CD14-positive monocyte (primary cell): ENCODE results near the gene HTR5A. TPM values are rescaled to one million over a fixed set of nuclear protein-coding genes. Genes with fewer than 3 reads are reported as not detected.

Source experiments
- DNase-seq, 3 donors: peaks; one replicate each; pipeline ENCODE4 v3.0.0-alpha.2; 2011 to 2022
- H2AFZ ChIP-seq: 2 replicates; pipeline ENCODE4 v1.6.0; 2012; ENCODE audit warnings: mild to moderate bottlenecking, low read depth, low read length, inconsistent platforms; ENCODE audit not compliant: insufficient read depth, poor library complexity, severe bottlenecking
- H3K27ac ChIP-seq, 2 donors: 1 replicate in 1 of 2; 2 replicates in 1 of 2; pipeline ENCODE4 v1.5.1; 2012 to 2013; ENCODE audit warnings: low read length in 2 of 2, control low read depth in 1 of 2, inconsistent platforms in 1 of 2, low read depth in 1 of 2, mild to moderate bottlenecking in 1 of 2
- H3K27me3 ChIP-seq, 2 donors: one replicate each; pipeline versions ENCODE4 v1.6.0 to v1.6.1; 2011 to 2013; ENCODE audit warnings: low read length in 2 of 2; ENCODE audit not compliant: control insufficient read depth in 2 of 2, insufficient read depth in 2 of 2
- H3K36me3 ChIP-seq, 2 donors: replicated peaks in 1 of 2; 1 replicate in 1 of 2; 2 replicates in 1 of 2; pipeline versions ENCODE4 v1.5.1 to v1.6.1; 2012 to 2013; ENCODE audit warnings: low read length in 2 of 2, control low read depth in 1 of 2, inconsistent platforms in 1 of 2, mild to moderate bottlenecking in 1 of 2; ENCODE audit not compliant: insufficient read depth in 2 of 2, control insufficient read depth in 1 of 2
- H3K4me1 ChIP-seq, 2 donors: 1 replicate in 1 of 2; 2 replicates in 1 of 2; pipeline versions ENCODE4 v1.5.1 to v1.6.1; 2012 to 2013; ENCODE audit warnings: low read length in 2 of 2, control low read depth in 1 of 2, inconsistent platforms in 1 of 2, mild to moderate bottlenecking in 1 of 2, moderate library complexity in 1 of 2; ENCODE audit not compliant: insufficient read depth in 2 of 2, control insufficient read depth in 1 of 2
- H3K4me2 ChIP-seq: replicated peaks from 2 replicates; pipeline ENCODE3; 2012; ENCODE audit warnings: low read length, moderate library complexity, mild to moderate bottlenecking; ENCODE audit not compliant: poor library complexity, severe bottlenecking; ENCODE audit errors: extremely low read depth
- H3K4me3 ChIP-seq, 3 experiments: fragments of 200-600 bp in 1 of 3; sonication (generic) in 1 of 3; replicated peaks in 1 of 3; 1 replicate in 2 of 3; 2 replicates in 1 of 3; pipeline ENCODE4 v1.5.1; 2011 to 2013; ENCODE audit warnings: low read length in 3 of 3, mild to moderate bottlenecking in 3 of 3, control low read depth in 2 of 3, low read depth in 2 of 3, inconsistent platforms in 1 of 3, moderate library complexity in 1 of 3
- H3K79me2 ChIP-seq: 2 replicates; pipeline ENCODE4 v1.6.0; 2012; ENCODE audit warnings: mild to moderate bottlenecking, control low read depth, inconsistent platforms, low read length, moderate library complexity; ENCODE audit not compliant: insufficient read depth
- H3K9ac ChIP-seq: 2 replicates; pipeline ENCODE4 v1.6.0; 2017; ENCODE audit warnings: low read length, mild to moderate bottlenecking; ENCODE audit not compliant: insufficient read depth, poor library complexity, severe bottlenecking
- H3K9me3 ChIP-seq, 2 donors: replicated peaks in 1 of 2; 1 replicate in 1 of 2; 2 replicates in 1 of 2; pipeline versions ENCODE4 v1.5.1 to v1.6.1; 2012 to 2013; ENCODE audit warnings: low read length in 2 of 2, control low read depth in 1 of 2; ENCODE audit not compliant: control insufficient read depth in 1 of 2, insufficient read depth in 1 of 2
- H4K20me1 ChIP-seq: 2 replicates; pipeline ENCODE4 v1.6.0; 2012; ENCODE audit warnings: mild to moderate bottlenecking, low read length, control low read depth, moderate library complexity; ENCODE audit not compliant: insufficient read depth
- H3K27ac Mint-ChIP-seq, 7 donors: one replicate each; pipeline ENCODE4 v1.8.0; 2020; ENCODE audit warnings: mild to moderate bottlenecking in 7 of 7, mixed read lengths in 7 of 7, moderate library complexity in 6 of 7, inconsistent platforms in 2 of 7
- H3K27me3 Mint-ChIP-seq, 3 donors: one replicate each; pipeline ENCODE4 v1.8.0; 2021 to 2022; ENCODE audit warnings: low read depth in 3 of 3, mild to moderate bottlenecking in 3 of 3, mixed read lengths in 3 of 3, moderate library complexity in 3 of 3, inconsistent platforms in 1 of 3
- H3K36me3 Mint-ChIP-seq, 2 donors: one replicate each; pipeline ENCODE4 v1.8.0; 2020; ENCODE audit warnings: mixed read lengths in 2 of 2, inconsistent platforms in 1 of 2, mild to moderate bottlenecking in 1 of 2
- H3K4me1 Mint-ChIP-seq: one replicate; pipeline ENCODE4 v1.8.0; 2020; ENCODE audit warnings: mild to moderate bottlenecking, mixed read lengths
- H3K4me3 Mint-ChIP-seq, 2 donors: one replicate each; pipeline ENCODE4 v1.8.0; 2020; ENCODE audit warnings: mild to moderate bottlenecking in 2 of 2, mixed read lengths in 2 of 2, moderate library complexity in 1 of 2
- H3K9me3 Mint-ChIP-seq, 7 donors: one replicate each; pipeline ENCODE4 v1.8.0; 2020 to 2022; ENCODE audit warnings: mixed read lengths in 7 of 7, mild to moderate bottlenecking in 6 of 7, moderate library complexity in 6 of 7, inconsistent platforms in 2 of 7
- WGBS: methylation state at CpG from one replicate; pipeline ENCODE4 v1.1.5; 2013; ENCODE audit warnings: missing lambda C conversion rate; ENCODE audit not compliant: insufficient coverage; 5-methylcytosine and 5-hydroxymethylcytosine counted together
- intact Hi-C, 2 donors: fragments of 100-400 bp; cut with micrococcal nuclease; formaldehyde crosslinking; loops; one replicate each; pipeline versions ENCODE4 v1.15.0 to v1.15.1; 2023
- polyA minus RNA-seq: library from RNA; depleted of rRNA, polyadenylated mRNA; stranded (reverse); fragments of >200 nt; gene quantifications from 2 replicates; pipeline ENCODE4 v1.2.3, GENCODE V29; 2012
- polyA plus RNA-seq, 3 donors: library from polyadenylated mRNA; depleted of rRNA in 1 of 3; unstranded in 2 of 3; stranded (reverse) in 1 of 3; fragments of 300-500 nt in 2 of 3; fragments of >200 nt in 1 of 3; fragmentation: Illumina TruSeq in 2 of 3; gene quantifications; 1 replicate in 2 of 3; 2 replicates in 1 of 3; pipeline ENCODE4 v1.2.3, GENCODE V29; 2012 to 2021
- total RNA-seq, 12 experiments: library from RNA in 1 of 12; stranded (reverse) in 1 of 12; fragments of 120-200 nt in 1 of 12; gene quantifications; one replicate each; pipeline ENCODE4 v1.2.4 and lab custom pipeline; 2013 to 2026; ENCODE audit warnings: mixed read lengths in 6 of 12, inconsistent platforms in 1 of 12
- TF ChIP-seq, protein P1 (sequence below): fragments of 200-600 bp; IDR thresholded peaks from one replicate; pipeline ENCODE4 v1.8.0; 2022; ENCODE audit warnings: antibody characterized with exemption, mild to moderate bottlenecking

The HTR5A gene
- total RNA-seq (2013) = not detected
- polyA plus RNA-seq (not detected), polyA minus RNA-seq (not detected in 2 replicates), total RNA-seq (lab: John Stamatoyannopoulos, UW) (0 to 1.1 (median 0.05) reads per million in 11 experiments)

DNA sequence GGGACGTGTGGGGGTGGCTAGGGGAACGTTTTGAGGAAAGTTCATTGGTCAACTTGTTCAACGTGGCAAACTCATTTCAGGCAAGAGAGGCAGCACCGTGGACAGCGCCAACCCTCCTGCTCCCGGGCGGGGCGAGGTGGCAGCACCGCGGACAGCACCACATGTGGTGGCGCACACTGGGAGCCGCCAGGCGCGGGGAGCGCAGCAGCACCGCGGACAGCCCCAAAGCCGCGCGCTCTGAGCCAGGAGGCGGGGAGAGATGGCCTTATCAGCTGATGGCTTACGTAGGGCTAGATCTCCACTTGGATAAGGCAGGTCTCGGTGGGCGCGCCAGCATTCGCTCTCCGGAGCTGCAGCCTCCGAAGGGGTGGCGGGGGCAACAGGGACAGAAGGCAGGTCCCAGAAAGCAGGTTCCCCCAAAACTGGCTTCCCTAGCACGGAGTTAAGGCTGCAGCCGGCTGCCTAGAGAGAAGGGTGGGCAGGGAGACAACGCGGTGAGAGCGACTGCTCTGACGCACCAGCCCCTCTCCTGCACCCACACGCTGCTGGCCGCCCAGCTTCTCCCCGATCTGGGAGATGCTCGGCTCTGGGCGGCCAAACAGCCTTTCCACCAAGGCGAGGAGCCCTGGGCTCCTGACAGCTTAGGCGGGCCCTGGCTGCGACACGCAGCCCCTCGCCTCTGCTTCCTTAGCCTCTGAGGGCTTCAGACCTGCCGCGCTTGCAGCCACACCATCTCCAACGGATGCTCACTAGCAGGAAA, at the start of gene HTR5A:
Gene HTR5A, plus strand, starts transcription at position 333 of the 760 bp plus-strand sequence. CDS start 576 bp downstream, outside the sequence.
- Mint-ChIP-seq H3K4me3 (peak within 1 kb of the TSS in 1 of 2 donors; percentile 40), H3K9me3 (peaks cover 0 to 5% (median 1%) of the 10 kb centered on the region in 7 donors), H3K4me1 (no peaks in the 10 kb centered on the region), H3K36me3 (no peaks in the 10 kb centered on the region), H3K27ac (no peak within 1 kb of the TSS), H3K27me3 (peaks cover 17 to 24% (median 23%) of the 10 kb centered on the region in 3 donors)
- DNase-seq = peak; percentile 0 to 19 (median 6)
- WGBS = 3% methylated on average over 48 of the region's 48 CpGs
- no peak within 1 kb of the TSS for H3K9ac ChIP-seq
- H3K4me1 ChIP-seq = no peaks in the 10 kb centered on the region
- H4K20me1 ChIP-seq = no peaks in the 10 kb centered on the region
- intact Hi-C loops = no loop called here
- no peaks in the 10 kb centered on the region for H3K79me2 ChIP-seq
- no peak within 1 kb of the TSS for H3K4me3 ChIP-seq
- H3K4me2 ChIP-seq = no peak within 1 kb of the TSS
- TF ChIP-seq, protein P1, sequence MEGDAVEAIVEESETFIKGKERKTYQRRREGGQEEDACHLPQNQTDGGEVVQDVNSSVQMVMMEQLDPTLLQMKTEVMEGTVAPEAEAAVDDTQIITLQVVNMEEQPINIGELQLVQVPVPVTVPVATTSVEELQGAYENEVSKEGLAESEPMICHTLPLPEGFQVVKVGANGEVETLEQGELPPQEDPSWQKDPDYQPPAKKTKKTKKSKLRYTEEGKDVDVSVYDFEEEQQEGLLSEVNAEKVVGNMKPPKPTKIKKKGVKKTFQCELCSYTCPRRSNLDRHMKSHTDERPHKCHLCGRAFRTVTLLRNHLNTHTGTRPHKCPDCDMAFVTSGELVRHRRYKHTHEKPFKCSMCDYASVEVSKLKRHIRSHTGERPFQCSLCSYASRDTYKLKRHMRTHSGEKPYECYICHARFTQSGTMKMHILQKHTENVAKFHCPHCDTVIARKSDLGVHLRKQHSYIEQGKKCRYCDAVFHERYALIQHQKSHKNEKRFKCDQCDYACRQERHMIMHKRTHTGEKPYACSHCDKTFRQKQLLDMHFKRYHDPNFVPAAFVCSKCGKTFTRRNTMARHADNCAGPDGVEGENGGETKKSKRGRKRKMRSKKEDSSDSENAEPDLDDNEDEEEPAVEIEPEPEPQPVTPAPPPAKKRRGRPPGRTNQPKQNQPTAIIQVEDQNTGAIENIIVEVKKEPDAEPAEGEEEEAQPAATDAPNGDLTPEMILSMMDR = no peak
- no peaks in the 10 kb centered on the region for H3K36me3 ChIP-seq
- no peak within 1 kb of the TSS for H3K27ac ChIP-seq
- H3K27me3 ChIP-seq = peaks cover 4 to 16% of the 10 kb centered on the region in 2 donors
- H2AFZ ChIP-seq = no peak within 1 kb of the TSS
- H3K9me3 ChIP-seq = no peaks in the 10 kb centered on the region

DNA sequence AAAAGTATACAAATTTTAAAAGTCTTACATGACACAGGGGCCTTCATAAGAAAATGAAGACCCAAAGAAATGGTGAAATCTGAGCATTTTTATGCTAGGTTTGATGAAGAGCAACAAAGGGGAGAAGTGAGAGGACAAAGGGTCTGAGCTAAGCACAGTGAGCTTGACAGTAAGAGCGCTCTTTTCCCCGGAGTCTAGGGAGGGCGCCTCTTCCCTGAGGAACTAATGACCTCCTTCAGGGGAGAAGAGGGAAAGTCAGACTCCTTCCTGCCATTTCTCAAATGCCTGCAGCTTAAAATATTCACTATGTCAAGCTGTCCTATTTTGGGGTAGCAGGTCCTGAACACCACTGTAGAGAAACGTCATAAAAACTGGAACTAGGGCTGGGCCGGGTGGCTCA, 49.1 kb upstream of the HTR5A start:
- H3K27me3 ChIP-seq = no peaks in the 10 kb centered on the region
- H3K27ac ChIP-seq = no peak overlapping the region
- no peak overlapping the region for H3K4me2 ChIP-seq
- H3K79me2 ChIP-seq = no peaks in the 10 kb centered on the region
- H3K36me3 ChIP-seq = no peaks in the 10 kb centered on the region
- no peak overlapping the region for H3K4me3 Mint-ChIP-seq
- intact Hi-C loops = no loop called here
- 75% methylated on average over 2 of the region's 5 CpGs for WGBS
- H3K36me3 Mint-ChIP-seq = no peaks in the 10 kb centered on the region
- H3K4me1 ChIP-seq = no peaks in the 10 kb centered on the region
- H3K9me3 Mint-ChIP-seq = peaks cover 0 to 10% (median 3%) of the 10 kb centered on the region in 7 donors
- peaks cover 3 to 8% (median 4%) of the 10 kb centered on the region in 3 donors for H3K27me3 Mint-ChIP-seq
- H3K9ac ChIP-seq = no peak overlapping the region
- no peaks in the 10 kb centered on the region for H3K4me1 Mint-ChIP-seq
- H2AFZ ChIP-seq = no peak overlapping the region
- no peak for DNase-seq
- H3K27ac Mint-ChIP-seq = no peak overlapping the region
- H4K20me1 ChIP-seq = no peaks in the 10 kb centered on the region
- no peaks in the 10 kb centered on the region for H3K9me3 ChIP-seq
- no peak overlapping the region for H3K4me3 ChIP-seq
- TF ChIP-seq, protein P1 = no peak
